Urinary bladder (tissue), 4 donors: ENCODE data around the gene FAM20C. TPM values are rescaled to one million over a fixed set of nuclear protein-coding genes. Genes with fewer than 3 reads are reported as not detected.

Experiments used
- DNase-seq: peaks from one replicate; pipeline ENCODE4 v3.0.0-alpha.2; 2015; ENCODE audit errors: extremely low spot score
- H3K27ac ChIP-seq: one replicate; pipeline ENCODE4 v1.5.1; 2013; ENCODE audit warnings: low read depth, mild to moderate bottlenecking, moderate library complexity
- H3K36me3 ChIP-seq: one replicate; pipeline ENCODE4 v1.6.1; 2013; ENCODE audit warnings: mild to moderate bottlenecking, moderate library complexity; ENCODE audit not compliant: insufficient read depth
- H3K4me1 ChIP-seq: one replicate; pipeline ENCODE4 v1.6.1; 2013; ENCODE audit warnings: mild to moderate bottlenecking, moderate library complexity; ENCODE audit not compliant: insufficient read depth
- H3K4me3 ChIP-seq: one replicate; pipeline ENCODE4 v1.5.1; 2013; ENCODE audit warnings: low read depth, low read length
- WGBS: extraction: QIAGEN DNeasy Blood & Tissue Kit; methylation state at CpG from one replicate; pipeline ENCODE4 v1.1.7; 2013; 5-methylcytosine and 5-hydroxymethylcytosine counted together
- polyA plus RNA-seq: library from polyadenylated mRNA; stranded (reverse); fragments of 200-250 nt; gene quantifications from one replicate; pipeline ENCODE4 v1.2.3, GENCODE V29; 2013
- total RNA-seq: library from RNA; depleted of rRNA; stranded (reverse); fragments of >200 nt; gene quantifications from one replicate; pipeline ENCODE4 v1.2.3, GENCODE V29; 2014
- donor health status: healthy with polysubstance abuse.
- donor health status: healthy.

Gene FAM20C
- total and polyA plus RNA-seq, 2 donors: 13.3 to 86.5 TPM

GRCh38 chr7:271266-272107, 79.1 kb downstream of the FAM20C start:
- WGBS: 85% methylated on average over 14 of the region's 14 CpGs
- Histone ChIP-seq H3K36me3 (no peaks in the 10 kb centered on the region), H3K4me1 (no peaks in the 10 kb centered on the region), H3K27ac (no peak overlapping the region), H3K4me3 (no peak overlapping the region)
- no peak for DNase-seq

GRCh38 chr7:272108-272615, 79.8 kb downstream of the FAM20C start:
- Histone ChIP-seq H3K4me3 (no peak overlapping the region), H3K36me3 (no peaks in the 10 kb centered on the region), H3K4me1 (no peaks in the 10 kb centered on the region), H3K27ac (no peak overlapping the region)
- 87% methylated on average over 18 of the region's 18 CpGs for WGBS
- DNase-seq: no peak

- H3K4me3 ChIP-seq: no peak overlapping the region
- H3K27ac ChIP-seq: no peak overlapping the region
- H3K36me3 ChIP-seq: no peaks in the 10 kb centered on the region
- no peak for DNase-seq
- WGBS: 86% methylated on average over 14 of the region's 14 CpGs
- no peaks in the 10 kb centered on the region for H3K4me1 ChIP-seq
These were observed 80.3 kb downstream of the FAM20C start for GRCh38 chr7:272631-273030.

GRCh38 chr7:273327-273726, 81.0 kb downstream of the FAM20C start:
- 94% methylated on average over 7 of the region's 7 CpGs for WGBS
- no peak for DNase-seq

GRCh38 chr7:274266-274665, 81.9 kb downstream of the FAM20C start:
- no peak overlapping the region for H3K4me3 ChIP-seq
- no peak for DNase-seq
- H3K4me1 ChIP-seq: no peaks in the 10 kb centered on the region
- no peak overlapping the region for H3K27ac ChIP-seq
- WGBS: 49% methylated on average over 2 of the region's 2 CpGs
- no peaks in the 10 kb centered on the region for H3K36me3 ChIP-seq

More at GRCh38 chr7:273327-273726, 81.0 kb downstream of the FAM20C start:
- H3K4me3 ChIP-seq: no peak overlapping the region
- no peaks in the 10 kb centered on the region for H3K4me1 ChIP-seq
- no peaks in the 10 kb centered on the region for H3K36me3 ChIP-seq
- H3K27ac ChIP-seq: no peak overlapping the region

- no peak for DNase-seq
- WGBS: 85% methylated on average over 10 of the region's 10 CpGs
- Histone ChIP-seq H3K4me3 (no peak overlapping the region), H3K4me1 (no peaks in the 10 kb centered on the region), H3K36me3 (no peaks in the 10 kb centered on the region), H3K27ac (no peak overlapping the region)
These were observed 84.0 kb downstream of the FAM20C start for GRCh38 chr7:276230-276835.

GRCh38 chr7:277228-277627, 84.9 kb downstream of the FAM20C start:
- H3K4me1 ChIP-seq: no peaks in the 10 kb centered on the region
- no peak overlapping the region for H3K27ac ChIP-seq
- no peak for DNase-seq
- H3K36me3 ChIP-seq: no peaks in the 10 kb centered on the region
- no peak overlapping the region for H3K4me3 ChIP-seq
- WGBS: 91% methylated on average over 4 of the region's 4 CpGs

GRCh38 chr7:278081-278480, 85.7 kb downstream of the FAM20C start:
- Histone ChIP-seq H3K27ac (no peak overlapping the region), H3K4me3 (no peak overlapping the region), H3K4me1 (no peaks in the 10 kb centered on the region), H3K36me3 (no peaks in the 10 kb centered on the region)
- DNase-seq: no peak
- WGBS: 83% methylated on average over 5 of the region's 5 CpGs

- DNase-seq: no peak
- Histone ChIP-seq H3K4me1 (no peaks in the 10 kb centered on the region), H3K36me3 (no peaks in the 10 kb centered on the region), H3K27ac (no peak overlapping the region), H3K4me3 (no peak overlapping the region)
- 81% methylated on average over 10 of the region's 10 CpGs for WGBS
These were observed 87.5 kb downstream of the FAM20C start for GRCh38 chr7:279821-280220.

- no peak for DNase-seq
- Histone ChIP-seq H3K4me3 (no peak overlapping the region), H3K36me3 (no peaks in the 10 kb centered on the region), H3K4me1 (no peaks in the 10 kb centered on the region), H3K27ac (no peak overlapping the region)
- WGBS: 76% methylated on average over 11 of the region's 11 CpGs
These were observed 88.1 kb downstream of the FAM20C start for GRCh38 chr7:280461-280860.

GRCh38 chr7:281637-282036, 89.3 kb downstream of the FAM20C start:
- WGBS: 96% methylated on average over 8 of the region's 8 CpGs
- Histone ChIP-seq H3K4me3 (no peak overlapping the region), H3K4me1 (no peaks in the 10 kb centered on the region), H3K27ac (no peak overlapping the region), H3K36me3 (no peaks in the 10 kb centered on the region)
- DNase-seq: no peak

GRCh38 chr7:282621-283020, 90.2 kb downstream of the FAM20C start:
- no peaks in the 10 kb centered on the region for H3K36me3 ChIP-seq
- no peak for DNase-seq
- no peak overlapping the region for H3K4me3 ChIP-seq
- 95% methylated on average over 25 of the region's 25 CpGs for WGBS
- H3K4me1 ChIP-seq: no peaks in the 10 kb centered on the region
- no peak overlapping the region for H3K27ac ChIP-seq

GRCh38 chr7:284762-285722, 92.7 kb downstream of the FAM20C start:
- Histone ChIP-seq H3K36me3 (no peaks in the 10 kb centered on the region), H3K4me1 (no peaks in the 10 kb centered on the region), H3K4me3 (no peak overlapping the region), H3K27ac (no peak overlapping the region)
- DNase-seq: no peak
- 61% methylated on average over 37 of the region's 37 CpGs for WGBS
